Peyer's patch (tissue), 4 donors: Measurements from ENCODE around the gene PRSS50.

Experiments
- POLR2A ChIP-seq, 2 donors: fragments of 450-650 bp; IDR thresholded peaks; one replicate each; pipeline ENCODE4 v1.5.1; 2017; ENCODE audit warnings: antibody characterized with exemption in 2 of 2, mild to moderate bottlenecking in 2 of 2, moderate library complexity in 2 of 2
- TF ChIP-seq, protein P1 (sequence below), 6 experiments: fragments of 450-650 bp in 4 of 6; fragments of 200-600 bp in 2 of 6; sonication (generic) in 1 of 6; IDR thresholded peaks; one replicate each; pipeline ENCODE4 v1.5.1; 2017 to 2019; ENCODE audit warnings: antibody characterized with exemption in 6 of 6, mild to moderate bottlenecking in 3 of 6, moderate library complexity in 1 of 6

GRCh38 chr3:46712191-46713049, 5.2 kb downstream of the PRSS50 start:
- TF ChIP-seq, protein P1, sequence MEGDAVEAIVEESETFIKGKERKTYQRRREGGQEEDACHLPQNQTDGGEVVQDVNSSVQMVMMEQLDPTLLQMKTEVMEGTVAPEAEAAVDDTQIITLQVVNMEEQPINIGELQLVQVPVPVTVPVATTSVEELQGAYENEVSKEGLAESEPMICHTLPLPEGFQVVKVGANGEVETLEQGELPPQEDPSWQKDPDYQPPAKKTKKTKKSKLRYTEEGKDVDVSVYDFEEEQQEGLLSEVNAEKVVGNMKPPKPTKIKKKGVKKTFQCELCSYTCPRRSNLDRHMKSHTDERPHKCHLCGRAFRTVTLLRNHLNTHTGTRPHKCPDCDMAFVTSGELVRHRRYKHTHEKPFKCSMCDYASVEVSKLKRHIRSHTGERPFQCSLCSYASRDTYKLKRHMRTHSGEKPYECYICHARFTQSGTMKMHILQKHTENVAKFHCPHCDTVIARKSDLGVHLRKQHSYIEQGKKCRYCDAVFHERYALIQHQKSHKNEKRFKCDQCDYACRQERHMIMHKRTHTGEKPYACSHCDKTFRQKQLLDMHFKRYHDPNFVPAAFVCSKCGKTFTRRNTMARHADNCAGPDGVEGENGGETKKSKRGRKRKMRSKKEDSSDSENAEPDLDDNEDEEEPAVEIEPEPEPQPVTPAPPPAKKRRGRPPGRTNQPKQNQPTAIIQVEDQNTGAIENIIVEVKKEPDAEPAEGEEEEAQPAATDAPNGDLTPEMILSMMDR (IDR thresholded peaks at IDR 0.05), result no peak
- TF ChIP-seq POLR2A (IDR thresholded peaks at IDR 0.05), result no peak
